ENCODE measurements around the gene AUNIP.

AUNIP gene

DNA sequence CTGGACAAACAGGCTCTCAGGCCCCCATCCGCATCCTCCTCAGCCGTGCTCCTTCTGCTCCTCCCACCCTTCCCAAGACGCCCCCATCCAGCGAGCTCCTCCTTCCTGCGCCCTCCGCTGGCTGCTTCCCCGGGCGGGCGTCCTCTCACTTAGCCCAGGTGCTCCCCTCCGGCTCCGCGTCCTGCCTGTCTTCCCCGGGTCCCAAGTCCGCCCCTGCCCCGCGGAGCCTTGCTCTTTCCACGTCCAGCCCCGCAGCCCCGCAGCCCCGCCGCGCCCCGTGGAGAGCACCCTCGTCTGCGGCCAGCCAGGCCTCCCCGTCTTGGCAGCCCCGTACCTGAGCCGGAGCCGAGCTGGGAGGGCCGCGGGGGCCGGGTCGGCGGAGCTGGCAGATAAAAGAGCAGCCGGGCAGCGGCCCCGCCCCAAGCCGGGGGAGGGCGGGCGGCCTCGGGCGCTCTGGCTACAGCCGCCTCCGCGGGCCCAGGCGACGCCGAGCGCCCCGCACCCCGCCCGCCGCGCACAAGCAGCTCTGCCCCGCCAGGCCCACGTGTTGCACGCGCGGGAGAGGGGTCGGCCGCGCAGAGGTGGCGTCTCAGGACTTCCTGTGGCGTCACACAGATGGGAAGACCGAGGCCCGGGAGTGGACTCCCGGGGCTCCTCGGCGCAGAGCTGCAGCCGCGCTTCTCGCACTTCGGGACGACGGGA is 16.0 kb upstream of the AUNIP start, which contains the start of gene PAQR7:
TSS of gene PAQR7 (minus strand) at position 555 of the 702 bp plus-strand sequence. CDS start 11,869 bp downstream, outside the sequence.
- Histone ChIP-seq H3K4me2 (ENCODE audit: insufficient read depth, low read length) (no peak within 1 kb of the TSS), H3K36me3 (ENCODE audit: insufficient read depth, low read length) (no peaks in the 10 kb centered on the region), H4K20me1 (ENCODE audit: insufficient read depth, low read length) (no peaks in the 10 kb centered on the region), H3K4me1 (ENCODE audit: insufficient read depth, low read length) (no peaks in the 10 kb centered on the region), H3K27ac (ENCODE audit: low read length) (no peak within 1 kb of the TSS), H3K79me2 (ENCODE audit: insufficient read depth, low read length) (no peaks in the 10 kb centered on the region), H3K27me3 (ENCODE audit: insufficient read depth, low read length, poor library complexity) (no peaks in the 10 kb centered on the region), H3K9me3 (ENCODE audit: insufficient read depth, low read length, severe bottlenecking) (no peaks in the 10 kb centered on the region), H2AFZ (ENCODE audit: low read depth, low read length) (no peak within 1 kb of the TSS), H3K4me3 (ENCODE audit: low read depth in 1 of 2, low read length in 2 of 2) (no peak within 1 kb of the TSS), H3K9ac (ENCODE audit: low read depth, low read length) (no peak within 1 kb of the TSS)
- DNase-seq (no peak), ATAC-seq (ENCODE audit: insufficient read depth, low read depth) (no peak)
- no peak for TF ChIP-seq CTCF (IDR thresholded peaks at IDR 0.05; ENCODE audit: borderline replicate concordance, extremely low read depth, low read length, poor library complexity, severe bottlenecking)
- TF ChIP-seq EZH2 (IDR thresholded peaks at IDR 0.05; ENCODE audit: borderline replicate concordance, low read depth, low read length, severe bottlenecking), result no peak

GRCh38 chr1:25874635-25875153 is 15.4 kb upstream of the AUNIP start:
- DNase-seq (no peak), ATAC-seq (ENCODE audit: insufficient read depth, low read depth) (no peak)
- Histone ChIP-seq H2AFZ (ENCODE audit: low read depth, low read length) (no peak overlapping the region), H3K4me2 (ENCODE audit: insufficient read depth, low read length) (no peak overlapping the region), H3K4me3 (ENCODE audit: low read depth in 1 of 2, low read length in 2 of 2) (no peak overlapping the region), H3K36me3 (ENCODE audit: insufficient read depth, low read length) (no peaks in the 10 kb centered on the region), H3K9me3 (ENCODE audit: insufficient read depth, low read length, severe bottlenecking) (no peaks in the 10 kb centered on the region), H3K4me1 (ENCODE audit: insufficient read depth, low read length) (no peaks in the 10 kb centered on the region), H4K20me1 (ENCODE audit: insufficient read depth, low read length) (no peaks in the 10 kb centered on the region), H3K27ac (ENCODE audit: low read length) (no peak overlapping the region), H3K27me3 (ENCODE audit: insufficient read depth, low read length, poor library complexity) (no peaks in the 10 kb centered on the region), H3K9ac (ENCODE audit: low read depth, low read length) (no peak overlapping the region), H3K79me2 (ENCODE audit: insufficient read depth, low read length) (no peaks in the 10 kb centered on the region)
- TF ChIP-seq CTCF (IDR thresholded peaks at IDR 0.05; ENCODE audit: borderline replicate concordance, extremely low read depth, low read length, poor library complexity, severe bottlenecking), result no peak
- no peak for TF ChIP-seq EZH2 (IDR thresholded peaks at IDR 0.05; ENCODE audit: borderline replicate concordance, low read depth, low read length, severe bottlenecking)

- Histone ChIP-seq H3K4me3 (ENCODE audit: low read depth in 1 of 2, low read length in 2 of 2) (no peak overlapping the region), H3K4me2 (ENCODE audit: insufficient read depth, low read length) (no peak overlapping the region), H2AFZ (ENCODE audit: low read depth, low read length) (no peak overlapping the region)
Measured at GRCh38 chr1:25874209-25874608, 15.0 kb upstream of the AUNIP start.

More at GRCh38 chr1:25874209-25874608, 15.0 kb upstream of the AUNIP start:
- DNase-seq, result no peak
- H3K4me1 ChIP-seq (ENCODE audit: insufficient read depth, low read length), result no peaks in the 10 kb centered on the region
- no peak overlapping the region for H3K9ac ChIP-seq (ENCODE audit: low read depth, low read length)
- H3K27ac ChIP-seq (ENCODE audit: low read length), result no peak overlapping the region
- no peak for ATAC-seq (ENCODE audit: insufficient read depth, low read depth)
- no peaks in the 10 kb centered on the region for H3K36me3 ChIP-seq (ENCODE audit: insufficient read depth, low read length)
- no peaks in the 10 kb centered on the region for H3K79me2 ChIP-seq (ENCODE audit: insufficient read depth, low read length)
- no peaks in the 10 kb centered on the region for H4K20me1 ChIP-seq (ENCODE audit: insufficient read depth, low read length)
- H3K9me3 ChIP-seq (ENCODE audit: insufficient read depth, low read length, severe bottlenecking), result no peaks in the 10 kb centered on the region
- TF ChIP-seq CTCF (IDR thresholded peaks at IDR 0.05; ENCODE audit: borderline replicate concordance, extremely low read depth, low read length, poor library complexity, severe bottlenecking), result no peak
- H3K27me3 ChIP-seq (ENCODE audit: insufficient read depth, low read length, poor library complexity), result no peaks in the 10 kb centered on the region
